ENCODE data around the gene NFATC1.

NFATC1 gene

GRCh38 chr18:79512461-79513380 is 117.0 kb downstream of the NFATC1 start:
- Histone ChIP-seq H3K4me3 (ENCODE audit: severe bottlenecking) (no peak overlapping the region), H3K27me3 (ENCODE audit: insufficient read depth, poor library complexity, severe bottlenecking) (no peaks in the 10 kb centered on the region), H3K9me3 (ENCODE audit: severe bottlenecking) (no peaks in the 10 kb centered on the region), H3K36me3 (ENCODE audit: low read depth) (no peaks in the 10 kb centered on the region), H3K27ac (ENCODE audit: poor library complexity, severe bottlenecking) (no peak overlapping the region), H3K4me1 (ENCODE audit: insufficient read depth, poor library complexity, severe bottlenecking) (no peaks in the 10 kb centered on the region)
- TF ChIP-seq, protein P1, sequence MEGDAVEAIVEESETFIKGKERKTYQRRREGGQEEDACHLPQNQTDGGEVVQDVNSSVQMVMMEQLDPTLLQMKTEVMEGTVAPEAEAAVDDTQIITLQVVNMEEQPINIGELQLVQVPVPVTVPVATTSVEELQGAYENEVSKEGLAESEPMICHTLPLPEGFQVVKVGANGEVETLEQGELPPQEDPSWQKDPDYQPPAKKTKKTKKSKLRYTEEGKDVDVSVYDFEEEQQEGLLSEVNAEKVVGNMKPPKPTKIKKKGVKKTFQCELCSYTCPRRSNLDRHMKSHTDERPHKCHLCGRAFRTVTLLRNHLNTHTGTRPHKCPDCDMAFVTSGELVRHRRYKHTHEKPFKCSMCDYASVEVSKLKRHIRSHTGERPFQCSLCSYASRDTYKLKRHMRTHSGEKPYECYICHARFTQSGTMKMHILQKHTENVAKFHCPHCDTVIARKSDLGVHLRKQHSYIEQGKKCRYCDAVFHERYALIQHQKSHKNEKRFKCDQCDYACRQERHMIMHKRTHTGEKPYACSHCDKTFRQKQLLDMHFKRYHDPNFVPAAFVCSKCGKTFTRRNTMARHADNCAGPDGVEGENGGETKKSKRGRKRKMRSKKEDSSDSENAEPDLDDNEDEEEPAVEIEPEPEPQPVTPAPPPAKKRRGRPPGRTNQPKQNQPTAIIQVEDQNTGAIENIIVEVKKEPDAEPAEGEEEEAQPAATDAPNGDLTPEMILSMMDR (IDR thresholded peaks at IDR 0.05; ENCODE audit: poor library complexity, severe bottlenecking) = no peak
- DNase-seq (ENCODE audit: low spot score) (peak; percentile 55), ATAC-seq (ENCODE audit: low read depth) (no peak)

- Histone ChIP-seq H3K36me3 (ENCODE audit: low read depth) (no peaks in the 10 kb centered on the region), H3K4me1 (ENCODE audit: insufficient read depth, poor library complexity, severe bottlenecking) (no peaks in the 10 kb centered on the region), H3K4me3 (ENCODE audit: severe bottlenecking) (no peak overlapping the region), H3K9me3 (ENCODE audit: severe bottlenecking) (no peaks in the 10 kb centered on the region), H3K27me3 (ENCODE audit: insufficient read depth, poor library complexity, severe bottlenecking) (no peaks in the 10 kb centered on the region), H3K27ac (ENCODE audit: poor library complexity, severe bottlenecking) (no peak overlapping the region)
- peak; percentile 36 for DNase-seq (ENCODE audit: low spot score)
- no peak for ATAC-seq (ENCODE audit: low read depth)
- TF ChIP-seq, protein P1 (IDR thresholded peaks at IDR 0.05; ENCODE audit: poor library complexity, severe bottlenecking) = no peak
Observed at GRCh38 chr18:79513381-79514081, 117.8 kb downstream of the NFATC1 start.

GRCh38 chr18:79515331-79515730 is 119.6 kb downstream of the NFATC1 start:
- Histone ChIP-seq H3K4me1 (ENCODE audit: insufficient read depth, poor library complexity, severe bottlenecking) (no peaks in the 10 kb centered on the region), H3K27me3 (ENCODE audit: insufficient read depth, poor library complexity, severe bottlenecking) (no peaks in the 10 kb centered on the region), H3K36me3 (ENCODE audit: low read depth) (no peaks in the 10 kb centered on the region), H3K27ac (ENCODE audit: poor library complexity, severe bottlenecking) (no peak overlapping the region), H3K4me3 (ENCODE audit: severe bottlenecking) (no peak overlapping the region), H3K9me3 (ENCODE audit: severe bottlenecking) (no peaks in the 10 kb centered on the region)
- peak; percentile 25 for DNase-seq (ENCODE audit: low spot score)
- no peak for ATAC-seq (ENCODE audit: low read depth)
- TF ChIP-seq, protein P1 (IDR thresholded peaks at IDR 0.05; ENCODE audit: poor library complexity, severe bottlenecking) = no peak

- H3K36me3 ChIP-seq (ENCODE audit: low read depth) = no peaks in the 10 kb centered on the region
- no peaks in the 10 kb centered on the region for H3K9me3 ChIP-seq (ENCODE audit: severe bottlenecking)
- no peak overlapping the region for H3K27ac ChIP-seq (ENCODE audit: poor library complexity, severe bottlenecking)
- TF ChIP-seq, protein P1 (IDR thresholded peaks at IDR 0.05; ENCODE audit: poor library complexity, severe bottlenecking) = no peak
- no peak overlapping the region for H3K4me3 ChIP-seq (ENCODE audit: severe bottlenecking)
- H3K27me3 ChIP-seq (ENCODE audit: insufficient read depth, poor library complexity, severe bottlenecking) = no peaks in the 10 kb centered on the region
- ATAC-seq (ENCODE audit: low read depth) (no peak), DNase-seq (ENCODE audit: low spot score) (peak; percentile 38)
- H3K4me1 ChIP-seq (ENCODE audit: insufficient read depth, poor library complexity, severe bottlenecking) = no peaks in the 10 kb centered on the region
Observed at GRCh38 chr18:79515944-79516351, 120.2 kb downstream of the NFATC1 start.
